GM20000 (cell line): ENCODE measurements around the gene APBA3.

Experiments
- DNase-seq: peaks from one replicate; pipeline ENCODE4 v3.0.0; 2012; ENCODE audit warnings: low spot score
- TF ChIP-seq, protein P1 (sequence below): IDR thresholded peaks from 2 replicates; pipeline ENCODE4 v1.5.1; 2012; ENCODE audit warnings: mild to moderate bottlenecking, control low read depth; ENCODE audit errors: extremely low read depth, missing control alignments

Gene APBA3

DNA sequence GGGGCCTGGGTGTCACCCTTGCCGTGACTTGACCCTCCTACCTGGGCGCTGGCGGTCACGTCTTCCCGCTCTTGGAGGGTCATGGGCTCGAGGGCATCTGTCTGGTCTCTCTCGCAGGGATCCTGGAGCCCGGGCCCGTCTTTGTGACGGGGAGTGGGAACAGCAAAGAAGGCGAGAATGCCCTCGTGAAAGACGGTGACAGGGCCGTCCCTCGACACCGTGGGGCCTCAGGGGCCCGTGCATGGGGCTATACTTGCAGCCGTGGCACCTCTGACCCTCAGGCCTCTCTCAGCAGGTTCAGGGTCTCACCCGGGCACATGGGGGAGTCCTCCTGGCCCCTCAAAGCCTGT, 45.6 kb upstream of the APBA3 start:
- TF ChIP-seq, protein P1, sequence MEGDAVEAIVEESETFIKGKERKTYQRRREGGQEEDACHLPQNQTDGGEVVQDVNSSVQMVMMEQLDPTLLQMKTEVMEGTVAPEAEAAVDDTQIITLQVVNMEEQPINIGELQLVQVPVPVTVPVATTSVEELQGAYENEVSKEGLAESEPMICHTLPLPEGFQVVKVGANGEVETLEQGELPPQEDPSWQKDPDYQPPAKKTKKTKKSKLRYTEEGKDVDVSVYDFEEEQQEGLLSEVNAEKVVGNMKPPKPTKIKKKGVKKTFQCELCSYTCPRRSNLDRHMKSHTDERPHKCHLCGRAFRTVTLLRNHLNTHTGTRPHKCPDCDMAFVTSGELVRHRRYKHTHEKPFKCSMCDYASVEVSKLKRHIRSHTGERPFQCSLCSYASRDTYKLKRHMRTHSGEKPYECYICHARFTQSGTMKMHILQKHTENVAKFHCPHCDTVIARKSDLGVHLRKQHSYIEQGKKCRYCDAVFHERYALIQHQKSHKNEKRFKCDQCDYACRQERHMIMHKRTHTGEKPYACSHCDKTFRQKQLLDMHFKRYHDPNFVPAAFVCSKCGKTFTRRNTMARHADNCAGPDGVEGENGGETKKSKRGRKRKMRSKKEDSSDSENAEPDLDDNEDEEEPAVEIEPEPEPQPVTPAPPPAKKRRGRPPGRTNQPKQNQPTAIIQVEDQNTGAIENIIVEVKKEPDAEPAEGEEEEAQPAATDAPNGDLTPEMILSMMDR: no peak
- no peak for DNase-seq

DNA sequence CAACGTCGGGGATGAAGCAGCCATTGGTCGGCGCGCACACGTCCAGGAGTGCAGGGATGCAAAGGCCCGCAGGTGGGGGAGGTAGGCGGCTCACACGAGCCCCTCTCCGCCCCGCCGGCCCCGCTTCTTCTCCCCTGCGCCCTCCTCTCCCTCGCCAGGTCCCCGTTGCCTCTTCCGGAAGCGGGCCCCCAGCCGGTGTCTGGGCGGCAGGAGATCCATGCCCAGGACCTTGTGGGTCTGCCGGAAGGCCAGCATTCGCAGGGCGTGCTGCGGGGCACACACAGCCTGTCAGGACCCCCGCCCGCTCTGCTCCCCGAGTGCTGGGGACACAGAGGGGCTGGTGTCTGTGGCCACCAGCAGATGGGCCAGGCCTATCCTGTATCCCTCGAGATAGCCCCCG, 44.4 kb upstream of the APBA3 start:
- TF ChIP-seq, protein P1: no peak

DNA sequence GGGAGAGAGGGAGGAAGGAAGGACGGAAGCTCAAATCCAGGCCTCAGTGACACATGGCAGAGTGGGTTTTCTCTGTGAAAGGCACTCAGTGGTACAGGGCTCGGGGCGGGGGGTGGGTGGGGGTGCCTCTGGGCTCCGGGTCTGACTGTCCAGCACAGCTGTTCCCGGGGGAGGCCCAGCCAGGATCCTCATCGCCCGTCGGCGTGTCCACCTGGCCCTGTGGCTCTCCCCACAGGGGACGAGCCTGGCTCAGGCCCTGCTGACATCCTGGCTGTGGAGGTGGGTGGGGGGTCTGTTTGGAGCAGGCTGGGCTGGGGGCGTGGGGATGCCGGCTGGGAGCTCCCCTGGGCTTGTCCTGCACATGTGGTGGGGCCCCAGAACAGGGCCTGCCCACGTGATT, 42.9 kb upstream of the APBA3 start:
- TF ChIP-seq, protein P1: no peak
- DNase-seq: no peak

More for the DNA sequence above, 44.4 kb upstream of the APBA3 start:
- DNase-seq: no peak

DNA sequence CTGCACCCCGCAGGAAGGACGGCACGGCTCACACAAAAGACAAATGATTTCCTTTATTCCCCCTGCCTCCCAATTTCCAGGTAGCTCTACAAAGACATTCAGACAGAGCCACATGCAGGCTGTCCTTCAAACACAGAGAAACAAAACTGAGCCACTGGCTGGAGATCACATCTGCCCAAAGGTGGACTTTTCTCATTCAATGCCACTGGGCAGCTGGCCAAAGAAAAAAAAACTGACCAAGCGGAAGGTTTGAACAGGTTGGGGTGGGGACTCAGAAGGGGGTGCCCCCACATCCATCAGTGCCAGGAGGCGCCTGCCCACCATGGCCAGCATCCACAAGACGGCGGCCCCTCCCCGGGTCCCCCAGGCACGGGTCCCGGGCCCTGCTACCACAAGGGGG, 42.5 kb upstream of the APBA3 start:
- TF ChIP-seq, protein P1: no peak
- no peak for DNase-seq

DNA sequence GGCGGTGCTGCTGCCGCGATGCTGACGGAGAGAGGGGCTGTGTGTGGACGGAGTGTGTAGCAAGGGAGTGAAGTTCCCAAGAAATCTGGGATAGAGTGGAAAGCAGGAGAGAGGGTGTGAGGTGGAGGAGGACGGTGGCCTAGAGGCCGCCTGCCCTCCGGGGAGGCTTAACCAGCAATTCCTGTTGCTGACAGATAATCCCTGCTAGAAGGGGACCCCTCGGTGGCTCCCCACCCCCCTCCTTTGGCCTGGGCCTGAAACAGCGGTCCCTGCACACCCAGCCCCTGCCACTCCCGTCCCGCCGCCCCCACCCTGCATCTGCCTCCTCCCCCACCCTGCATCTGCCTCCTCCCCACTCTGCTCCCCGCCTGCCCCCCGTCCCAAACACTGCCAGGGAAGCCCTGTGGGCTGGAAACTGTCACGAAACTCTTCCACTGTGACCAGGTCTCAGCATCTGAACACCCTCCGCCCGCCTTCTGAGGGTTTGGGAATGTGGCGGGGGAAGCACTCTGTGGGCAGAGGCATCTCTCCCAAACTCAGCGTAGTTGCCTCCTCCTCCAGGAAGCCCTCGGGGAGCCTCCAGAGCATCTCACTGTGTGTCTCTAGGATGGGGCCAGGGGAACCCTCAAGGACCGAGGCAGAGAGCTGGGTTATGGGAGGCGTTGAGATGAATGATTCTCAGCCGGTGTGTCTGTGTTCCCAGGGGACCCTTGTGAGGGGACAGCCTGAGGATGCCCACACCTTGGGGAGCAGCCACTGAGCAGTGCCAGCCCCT, 41.8 kb upstream of the APBA3 start:
- DNase-seq: no peak
- TF ChIP-seq, protein P1: no peak

DNA sequence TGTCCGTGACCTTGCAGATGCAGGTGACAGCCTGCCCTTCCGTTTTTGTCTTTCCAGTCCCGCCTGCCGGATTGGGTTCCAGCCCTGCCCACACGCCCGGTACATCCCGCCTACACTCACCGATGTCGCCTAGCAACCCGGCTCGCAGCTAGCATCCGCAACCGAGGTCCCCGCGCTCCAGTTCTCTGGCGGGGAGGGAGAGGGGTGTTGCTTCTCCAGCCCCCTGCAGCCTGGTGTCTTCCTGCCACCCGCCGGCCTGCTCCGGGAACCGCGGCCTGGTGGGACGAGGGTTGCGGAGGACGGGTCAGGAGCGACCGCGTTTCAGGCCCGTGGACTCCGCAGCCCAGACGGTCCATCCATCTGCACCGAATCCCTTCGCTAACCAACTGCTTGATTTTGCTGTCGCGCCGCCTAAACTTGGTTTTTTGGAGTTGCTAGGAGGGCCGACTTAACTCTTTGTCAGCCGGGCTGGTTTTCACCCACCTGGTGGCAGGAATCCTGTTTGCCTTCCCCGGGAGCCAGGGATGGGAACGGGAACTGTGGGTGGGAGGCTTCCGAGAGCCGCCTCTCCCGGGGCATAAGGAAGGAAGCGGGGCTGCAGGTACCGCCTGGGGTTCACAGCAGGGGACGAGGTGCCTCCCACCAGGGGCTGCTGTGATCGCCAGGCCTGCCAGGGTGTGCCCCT, 40.1 kb upstream of the APBA3 start:
- DNase-seq: no peak
- TF ChIP-seq, protein P1: no peak

DNA sequence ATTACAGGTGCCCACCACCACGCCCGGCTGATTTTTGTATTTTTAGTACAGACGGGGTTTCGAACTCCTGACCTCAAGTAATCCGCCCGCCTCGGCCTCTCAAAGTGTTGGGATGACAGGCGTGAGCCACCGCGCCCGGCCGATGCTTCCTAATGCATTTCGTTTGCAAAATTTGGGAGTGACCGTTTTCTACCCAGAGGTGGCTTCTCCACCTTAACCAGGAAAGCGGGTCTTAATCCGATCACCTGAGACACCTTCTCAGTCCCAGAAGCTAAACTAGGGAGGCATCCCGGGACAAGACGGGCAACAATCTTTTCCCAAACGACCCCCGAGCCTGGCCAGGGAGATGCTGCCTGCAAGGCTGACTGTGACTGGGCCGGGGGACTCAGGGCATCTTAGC, 39.5 kb upstream of the APBA3 start:
- no peak for DNase-seq
- TF ChIP-seq, protein P1: no peak
